Heart left ventricle (tissue), 13 donors: Measurements from ENCODE around the gene SLC23A2.

ENCODE experiments used
- CTCF ChIP-seq, 12 donors: fragments of 200-600 bp; sonication (generic) in 4 of 12; IDR thresholded peaks; one replicate each; pipeline versions ENCODE4 v1.5.0 to v1.8.0; 2018 to 2022; ENCODE audit warnings: antibody characterized with exemption in 12 of 12, mild to moderate bottlenecking in 5 of 12
- POLR2A ChIP-seq, 2 donors: fragments of 450-650 bp; IDR thresholded peaks; one replicate each; pipeline ENCODE4 v1.6.1; 2017; ENCODE audit warnings: antibody characterized with exemption in 2 of 2, mild to moderate bottlenecking in 2 of 2, moderate library complexity in 2 of 2
- donor health status: ischemic (EF 13 %, LVEDD 7.1; RV severe dilation, severe dysfunction).
- donor health status: DM: no; HTN: yes; CAD: no.
- donor health status: DM: no; HTN: no; CAD: no.
- donor health status: ischemic (EF 25% LVEDD 6.9; RV normal size, moderate dysfunction).
- donor health status: ischemic (EF 25% LVEDD 5.7; RV mildly dilated, moderate dysfunction).
- donor health status: ischemic (EF 35%, LVEDD 5.7; RV mildly dilated, moderate dysfunction).
- donor health status: nonischemic (EF 11% LVEDD 7.7; RV severe dilation, severe dysfunction).
- donor health status: DM: yes; HTN: yes; CAD: no.
- donor health status: PGD.
- donor health status: ischemic (EF 29% LVEDD 5.4; RV normal size, mild dysfunction).
- donor health status: nonischemic (EF 23%, LVEDD 6.1; RV moderate dilation, normal function).

- TF ChIP-seq CTCF (IDR thresholded peaks at IDR 0.05): no peak
- no peak for TF ChIP-seq POLR2A (IDR thresholded peaks at IDR 0.05)
Measured at GRCh38 chr20:5003626-5004025, 2.3 kb upstream of the SLC23A2 start.
